CD4-positive, alpha-beta T cell treated with Interleukin-6 at 100 ng/mL for 8 hours (primary cell): Measurements from ENCODE around the gene TCP1.
"Not testable (repeated sequence)": the region's sequence is repeated elsewhere in the genome, so short reads cannot be mapped to it uniquely, and the experiment has no call there.

ENCODE experiments used
- DNase-seq: peaks from one replicate; pipeline ENCODE4 v3.0.0-alpha.2; 2020; ENCODE audit warnings: mixed read lengths, low spot score

TCP1 gene

DNA sequence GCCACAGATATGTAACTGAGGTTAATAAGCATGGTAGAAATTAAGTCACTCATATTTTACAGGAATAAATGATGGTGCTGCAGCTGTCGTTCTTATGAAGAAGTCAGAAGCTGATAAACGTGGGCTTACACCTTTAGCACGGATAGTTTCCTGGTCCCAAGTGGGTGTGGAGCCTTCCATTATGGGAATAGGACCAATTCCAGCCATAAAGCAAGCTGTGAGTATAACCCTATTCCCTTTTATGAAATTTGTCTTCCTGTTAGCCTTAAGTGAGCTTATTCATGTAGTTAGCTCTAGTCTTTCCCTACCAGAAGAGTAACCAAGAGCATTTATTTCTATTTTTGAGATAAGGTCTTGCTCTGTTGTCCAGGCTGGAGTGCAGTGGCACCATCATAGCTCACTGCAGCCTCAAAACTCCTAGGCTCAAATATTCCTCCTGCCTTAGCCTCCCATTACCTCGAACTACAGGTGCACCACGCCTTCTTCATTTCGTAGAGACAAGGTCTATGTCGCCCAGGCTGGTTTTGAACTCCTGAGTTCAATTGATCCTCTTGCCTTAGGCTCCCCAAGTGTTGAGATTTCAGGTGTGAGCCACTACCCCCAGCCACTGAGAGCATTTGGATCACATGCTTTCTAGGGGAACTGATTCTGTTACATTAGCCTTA is 12.0 kb downstream of the TCP1 start:
- no peak for DNase-seq

GRCh38 chr6:159772196-159772595 is 17.2 kb downstream of the TCP1 start:
- DNase-seq = no peak

DNA sequence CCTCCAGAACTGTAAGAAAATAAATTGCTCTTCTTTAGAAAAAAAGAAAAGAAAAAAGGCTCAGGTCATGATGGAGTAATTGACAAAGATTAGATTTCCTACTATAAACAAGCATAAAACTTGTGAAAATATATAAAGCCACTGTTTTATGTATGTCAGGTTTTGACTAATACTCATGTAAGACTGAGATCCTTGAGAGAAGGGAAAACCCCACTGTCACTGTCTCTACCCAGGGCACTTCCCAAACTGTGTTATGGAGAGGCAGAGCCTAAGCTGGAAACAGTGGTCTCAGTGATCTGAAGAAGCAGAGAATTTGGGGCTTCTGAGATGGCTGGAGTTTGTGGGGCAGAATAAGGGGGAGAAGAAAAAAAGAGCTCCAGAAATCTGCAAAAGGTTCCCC is 19.9 kb downstream of the TCP1 start:
- DNase-seq = no peak

- no peak for DNase-seq
These were observed 22.5 kb downstream of the TCP1 start for GRCh38 chr6:159766906-159767305.

GRCh38 chr6:159762681-159763293 is 26.6 kb downstream of the TCP1 start:
- DNase-seq = peak; percentile 7

GRCh38 chr6:159761873-159762680 is 27.3 kb downstream of the TCP1 start, which contains the start of gene ACAT2:
Gene ACAT2 (plus strand): TSS chr6:159762045. CDS start chr6:159762088, 43 bp downstream.
- DNase-seq = peak; percentile 94

DNA sequence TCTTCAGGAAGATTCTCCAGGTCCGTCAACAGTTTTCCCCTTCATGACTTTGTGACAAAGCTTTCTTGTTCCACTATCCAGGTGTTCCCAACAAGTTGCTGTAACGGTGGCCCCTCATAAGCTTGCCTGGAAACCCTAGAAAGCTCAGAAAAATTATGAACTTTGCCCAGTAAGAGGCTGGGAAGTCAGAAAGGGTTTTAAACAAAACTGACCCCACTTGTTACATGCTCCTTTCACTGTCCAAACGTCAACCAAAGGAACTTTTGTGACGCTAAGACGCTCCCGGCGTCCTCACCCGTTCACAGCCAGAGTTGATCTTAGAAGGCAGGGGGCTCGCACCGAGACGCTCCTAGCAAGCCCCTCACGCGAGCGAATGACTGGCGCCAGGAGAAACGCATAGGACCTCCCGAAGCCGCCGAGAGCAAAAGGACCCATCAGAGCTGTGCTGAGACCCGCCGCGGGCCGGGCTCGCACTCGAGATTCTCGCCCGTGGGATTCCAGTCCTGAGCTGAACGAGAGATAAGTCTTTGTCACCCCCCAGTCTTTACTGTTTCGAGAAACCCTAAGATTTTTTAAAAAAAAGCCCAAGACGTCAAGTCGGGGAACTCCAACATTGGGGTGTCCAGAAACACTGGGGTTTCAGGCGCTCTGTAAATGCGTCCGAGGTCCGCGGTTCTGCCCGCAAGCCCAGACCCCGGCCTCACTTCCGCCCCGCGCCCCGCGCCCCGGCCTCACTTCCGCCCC is 28.1 kb downstream of the TCP1 start:
- DNase-seq = no peak

- no peak for DNase-seq
These were observed 28.8 kb downstream of the TCP1 start for GRCh38 chr6:159760602-159761057.

GRCh38 chr6:159759645-159760044 is 29.8 kb downstream of the TCP1 start:
- DNase-seq = no peak

DNA sequence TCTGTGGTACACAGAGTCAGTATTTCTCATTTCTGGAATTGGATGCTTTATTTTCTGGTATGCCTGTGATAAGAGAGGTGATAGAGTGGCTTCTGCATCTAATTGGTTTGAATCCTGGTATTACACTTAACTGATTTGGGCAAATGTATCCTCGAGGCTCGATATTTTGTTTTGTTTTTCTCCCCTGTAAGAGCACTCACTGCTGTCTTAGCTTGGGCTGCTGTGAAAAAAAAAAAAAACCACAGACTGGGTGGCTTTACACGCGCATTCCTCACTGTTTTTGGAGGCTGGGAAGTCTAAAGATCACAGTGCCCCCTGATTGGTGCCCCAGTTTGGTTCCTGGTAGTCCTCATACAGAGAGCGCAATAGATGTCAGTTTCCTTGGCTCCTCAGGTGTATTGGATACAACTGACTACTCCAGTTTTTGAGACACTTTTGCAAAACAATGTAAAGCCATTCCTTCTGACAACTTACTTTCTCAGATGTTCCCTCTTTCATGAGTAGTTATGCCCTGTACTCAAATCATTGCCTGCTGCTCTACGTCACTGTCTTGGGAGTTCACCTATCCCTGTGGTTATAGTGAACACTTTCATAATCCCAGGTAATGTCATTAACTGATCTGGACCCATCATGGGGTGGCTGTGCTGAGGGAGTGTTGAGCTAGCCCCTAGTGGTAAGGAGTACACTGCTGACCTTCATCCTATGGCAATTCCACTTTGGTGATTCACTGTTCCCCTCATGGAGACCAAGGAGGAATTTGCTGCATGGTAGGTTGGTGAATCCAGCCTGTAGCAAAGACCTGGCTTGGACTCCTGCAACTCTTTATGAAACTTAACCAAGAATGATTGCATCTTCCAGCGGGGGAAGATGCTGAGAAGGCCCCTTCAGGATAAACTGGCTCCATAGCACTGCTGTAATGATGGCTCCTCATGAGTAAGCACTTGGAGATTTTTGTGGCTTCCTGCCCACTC is 31.1 kb downstream of the TCP1 start:
- DNase-seq = no peak

DNA sequence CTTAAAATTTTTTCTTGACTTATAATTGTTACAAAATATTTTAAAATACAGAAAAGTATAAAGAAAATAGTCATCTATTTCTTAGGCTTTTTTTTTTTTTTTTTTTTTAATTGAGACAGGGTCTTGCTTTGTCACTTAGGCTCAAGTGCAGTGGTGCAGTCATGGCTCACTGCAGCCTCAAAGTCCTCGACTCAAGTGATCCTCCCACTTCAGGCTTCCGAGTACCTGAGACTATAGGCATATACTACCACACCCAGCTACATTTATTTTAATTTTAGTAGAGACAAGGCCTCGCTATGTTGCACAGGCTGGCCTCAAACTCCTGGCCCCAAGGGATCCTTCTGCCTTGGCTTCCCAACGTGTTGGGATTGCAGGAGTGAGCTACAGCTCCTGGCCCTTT is 32.9 kb downstream of the TCP1 start:
- DNase-seq = no peak

GRCh38 chr6:159754959-159755914 is 34.2 kb downstream of the TCP1 start:
- no peak for DNase-seq

DNA sequence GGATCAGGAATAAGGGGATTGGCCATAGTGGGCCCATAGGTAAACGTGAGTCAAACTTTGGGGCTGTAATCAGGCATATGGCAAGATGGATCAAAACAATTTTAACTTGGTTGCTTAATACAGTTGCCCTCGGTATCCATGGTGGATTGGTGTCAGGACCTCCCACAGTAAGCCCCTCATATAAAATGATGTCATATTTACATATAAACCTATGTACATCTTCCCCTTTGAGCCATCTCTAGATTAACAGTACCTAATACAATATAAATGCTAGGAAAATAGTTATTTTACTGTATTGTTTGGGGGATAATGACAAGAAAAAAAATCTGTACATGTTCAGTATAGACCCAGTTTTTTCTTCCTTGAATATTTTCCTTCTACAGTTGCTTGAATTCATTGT is 35.0 kb downstream of the TCP1 start:
- DNase-seq = no peak

GRCh38 chr6:159753081-159753872 is 36.1 kb downstream of the TCP1 start:
- no peak for DNase-seq

GRCh38 chr6:159751448-159751847 is 38.0 kb downstream of the TCP1 start:
- no peak for DNase-seq

DNA sequence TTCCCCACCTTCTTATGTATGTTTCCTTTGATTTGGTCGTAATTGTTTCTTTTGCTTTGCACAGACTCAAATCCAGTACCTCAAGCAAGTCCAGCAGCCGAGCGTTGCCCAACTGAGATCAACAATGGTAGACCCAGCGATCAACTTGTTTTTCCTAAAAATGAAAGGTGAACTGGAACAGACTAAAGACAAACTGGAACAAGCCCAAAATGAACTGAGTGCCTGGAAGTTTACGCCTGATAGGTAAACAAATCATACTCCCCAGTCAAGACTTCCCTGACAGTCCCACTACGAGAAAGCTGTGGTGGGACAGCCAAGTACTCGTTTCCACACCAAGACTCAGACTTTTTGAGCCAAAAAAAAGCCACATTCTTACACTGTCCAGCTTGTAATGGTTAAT is 41.3 kb downstream of the TCP1 start:
- not testable (repeated sequence) for DNase-seq

DNA sequence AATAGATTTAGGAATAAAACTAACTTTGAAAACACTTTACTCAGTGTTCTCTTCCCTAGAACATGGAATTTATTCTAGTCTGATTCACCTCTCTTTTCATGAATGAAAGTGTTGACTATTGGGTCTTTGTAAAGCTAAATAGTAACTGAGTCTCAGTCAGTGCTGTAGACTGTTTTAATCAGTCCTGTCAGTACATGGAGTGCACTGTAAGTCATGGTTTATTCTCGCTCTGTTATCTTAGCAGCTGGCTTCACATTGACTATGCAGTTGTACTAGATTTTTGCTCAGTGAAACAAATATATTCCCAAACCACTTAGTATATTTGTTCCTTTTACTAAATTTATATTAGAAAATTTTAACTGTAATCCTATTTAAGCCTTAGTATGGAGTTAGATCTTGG is 42.6 kb downstream of the TCP1 start:
- DNase-seq = no peak

- no peak for DNase-seq
These were observed 44.3 kb downstream of the TCP1 start for GRCh38 chr6:159745081-159745480.

- DNase-seq = no peak
These were observed 47.2 kb downstream of the TCP1 start for GRCh38 chr6:159742165-159742564.
